ENCODE measurements around the gene PCBP3.
A peak's percentile ranks its signal among the peaks of the same experiment; 100 is the strongest.

GRCh38 chr21:45973475-45974072, 330.0 kb downstream of the PCBP3 start:
- TF ChIP-seq CTCF (IDR thresholded peaks at IDR 0.05) (peak; percentile 77), ZFX (IDR thresholded peaks at IDR 0.05; ENCODE audit: borderline replicate concordance) (no peak)

Measured in 22Rv1 (cell line).